Measurements from ENCODE around the gene MDFI.

The MDFI gene

GRCh38 chr6:41634657-41635056 lies 3.6 kb upstream of the MDFI start:
- DNase-seq (ENCODE audit: low read depth): no peak

DNA sequence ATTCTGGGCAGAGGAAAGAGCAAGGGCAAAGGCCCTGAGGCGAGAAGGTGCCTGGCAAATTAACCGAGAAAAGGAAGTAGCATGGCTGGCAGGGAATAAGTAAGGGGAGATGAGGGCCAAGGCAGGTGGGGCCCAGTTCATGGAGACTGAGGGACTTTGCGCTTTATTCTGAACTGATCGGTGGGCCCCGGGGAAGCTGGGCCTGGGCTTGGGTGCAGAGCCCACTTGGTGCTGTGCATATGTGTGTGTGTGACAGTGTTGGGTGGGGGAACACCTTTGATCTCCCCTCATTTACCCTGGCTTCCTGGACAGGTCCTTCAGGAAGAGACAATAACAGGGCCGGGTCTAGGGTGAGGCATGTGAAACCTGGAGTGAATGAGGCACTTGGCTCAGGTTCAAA lies 2.9 kb upstream of the MDFI start:
- DNase-seq (ENCODE audit: low read depth): no peak

- DNase-seq (ENCODE audit: low read depth): no peak
Measured at GRCh38 chr6:41636833-41637193, 1.5 kb upstream of the MDFI start.

GRCh38 chr6:41637194-41638001 lies 870 bp upstream of the MDFI start:
- DNase-seq (ENCODE audit: low read depth): no peak

DNA sequence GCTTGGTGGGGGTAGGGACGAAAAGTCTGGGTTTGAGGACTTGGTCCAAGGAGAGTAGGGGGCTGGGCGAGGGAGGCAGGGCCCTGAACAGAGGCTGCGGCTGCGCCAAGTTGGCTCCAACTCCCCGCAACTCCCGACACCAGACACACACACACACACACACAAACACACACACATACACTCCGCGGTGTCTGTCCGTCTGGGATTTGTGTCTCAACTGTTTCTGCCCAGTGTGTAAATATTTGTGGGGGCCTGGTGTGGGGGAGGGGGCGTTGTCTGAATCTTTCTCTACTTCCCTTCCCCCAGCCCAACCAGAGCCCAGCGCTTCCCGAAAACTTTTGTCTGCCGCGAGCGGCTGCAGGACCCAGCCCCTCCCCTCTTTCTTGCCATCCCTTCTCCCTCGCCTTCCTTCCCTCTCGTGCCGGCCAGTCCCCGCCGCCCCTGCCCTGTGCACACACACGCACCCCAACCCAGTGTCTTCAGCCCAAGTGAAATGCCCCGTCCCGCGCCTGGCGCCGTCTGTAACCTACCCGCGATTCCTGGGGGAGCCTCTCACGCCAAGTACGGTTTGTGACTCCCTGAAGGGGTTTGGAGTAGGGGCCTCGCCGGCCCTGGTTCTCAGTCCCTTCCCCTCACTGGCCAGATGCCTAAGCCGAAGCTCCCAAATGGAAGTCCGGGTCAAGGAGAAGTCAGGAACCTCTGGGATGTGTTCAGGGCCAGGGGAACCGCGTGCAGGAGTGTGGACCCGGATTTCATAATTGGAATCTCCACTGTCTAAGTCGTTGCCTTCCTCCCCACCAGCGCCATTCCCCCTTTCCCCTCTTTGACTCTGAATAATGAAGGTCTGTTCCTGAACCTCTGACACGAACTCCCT lies 904 bp downstream of the MDFI start:
- DNase-seq (ENCODE audit: low read depth): no peak

DNA sequence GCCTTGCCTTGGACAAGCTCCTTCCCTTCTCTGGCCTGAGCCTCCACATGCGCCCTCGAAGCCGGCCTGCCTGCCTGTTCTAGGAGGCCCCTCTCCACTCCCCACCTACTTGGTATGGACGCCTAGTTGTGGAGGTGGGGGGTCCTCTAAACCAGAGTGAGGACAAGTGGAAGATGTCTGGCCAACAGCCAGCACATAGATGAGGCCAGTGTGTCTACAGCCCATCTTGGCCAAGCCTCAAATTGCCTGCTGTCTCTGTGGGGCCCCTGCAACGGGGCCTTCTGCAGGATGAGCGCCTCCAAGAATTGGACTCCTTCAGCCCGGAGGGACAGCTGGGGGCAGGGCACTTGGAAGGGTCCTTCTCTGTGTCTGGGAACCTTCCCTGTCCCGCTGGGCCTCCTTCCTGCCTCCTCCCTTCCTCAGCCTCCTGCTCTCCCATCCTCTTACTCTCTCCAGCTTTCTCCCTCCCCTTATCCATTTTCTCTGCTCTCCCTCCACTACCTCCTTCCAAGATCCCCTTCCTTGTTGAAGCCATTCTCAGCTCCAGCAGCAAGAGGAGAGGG lies 1.6 kb downstream of the MDFI start:
- DNase-seq (ENCODE audit: low read depth): no peak

- DNase-seq (ENCODE audit: low read depth): no peak
Measured at GRCh38 chr6:41640426-41640825, 2.2 kb downstream of the MDFI start.

DNA sequence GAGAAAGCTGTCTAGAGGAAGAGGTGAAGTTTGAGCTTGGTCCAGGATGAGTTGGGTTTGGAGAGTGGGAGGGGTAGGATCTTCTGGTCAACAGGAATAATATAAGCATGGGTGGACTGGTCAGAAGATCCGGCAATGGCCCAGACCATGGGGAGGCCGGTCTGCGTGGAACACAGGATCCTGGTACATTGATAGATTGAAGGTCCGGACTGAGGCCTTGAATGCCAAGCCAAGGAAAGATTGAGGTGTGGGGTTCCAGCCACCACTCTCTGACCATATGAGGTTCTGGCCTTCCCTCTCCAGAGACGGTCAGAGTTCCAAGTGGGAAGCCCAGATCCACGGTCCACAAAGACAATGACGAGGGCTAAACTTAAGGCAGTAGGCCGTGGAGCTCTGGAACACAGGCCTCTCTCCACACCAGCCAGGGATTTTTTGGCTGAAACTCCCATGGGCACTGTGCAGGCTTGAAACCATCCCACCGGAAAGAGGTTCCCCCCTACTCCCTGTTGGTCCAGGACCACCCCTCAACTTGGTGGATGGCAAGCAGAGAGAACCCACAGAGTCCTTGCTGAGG lies 3.2 kb downstream of the MDFI start:
- DNase-seq (ENCODE audit: low read depth): no peak

GRCh38 chr6:41642090-41642959 lies 4.1 kb downstream of the MDFI start:
- no peak for DNase-seq (ENCODE audit: low read depth)

GRCh38 chr6:41642960-41643898 lies 5.0 kb downstream of the MDFI start:
- DNase-seq (ENCODE audit: low read depth): no peak

GRCh38 chr6:41643899-41644269 lies 5.6 kb downstream of the MDFI start:
- DNase-seq (ENCODE audit: low read depth): no peak

GRCh38 chr6:41644297-41644879 lies 6.1 kb downstream of the MDFI start:
- no peak for DNase-seq (ENCODE audit: low read depth)

- DNase-seq (ENCODE audit: low read depth): no peak
Measured at GRCh38 chr6:41645007-41645618, 6.8 kb downstream of the MDFI start.

DNA sequence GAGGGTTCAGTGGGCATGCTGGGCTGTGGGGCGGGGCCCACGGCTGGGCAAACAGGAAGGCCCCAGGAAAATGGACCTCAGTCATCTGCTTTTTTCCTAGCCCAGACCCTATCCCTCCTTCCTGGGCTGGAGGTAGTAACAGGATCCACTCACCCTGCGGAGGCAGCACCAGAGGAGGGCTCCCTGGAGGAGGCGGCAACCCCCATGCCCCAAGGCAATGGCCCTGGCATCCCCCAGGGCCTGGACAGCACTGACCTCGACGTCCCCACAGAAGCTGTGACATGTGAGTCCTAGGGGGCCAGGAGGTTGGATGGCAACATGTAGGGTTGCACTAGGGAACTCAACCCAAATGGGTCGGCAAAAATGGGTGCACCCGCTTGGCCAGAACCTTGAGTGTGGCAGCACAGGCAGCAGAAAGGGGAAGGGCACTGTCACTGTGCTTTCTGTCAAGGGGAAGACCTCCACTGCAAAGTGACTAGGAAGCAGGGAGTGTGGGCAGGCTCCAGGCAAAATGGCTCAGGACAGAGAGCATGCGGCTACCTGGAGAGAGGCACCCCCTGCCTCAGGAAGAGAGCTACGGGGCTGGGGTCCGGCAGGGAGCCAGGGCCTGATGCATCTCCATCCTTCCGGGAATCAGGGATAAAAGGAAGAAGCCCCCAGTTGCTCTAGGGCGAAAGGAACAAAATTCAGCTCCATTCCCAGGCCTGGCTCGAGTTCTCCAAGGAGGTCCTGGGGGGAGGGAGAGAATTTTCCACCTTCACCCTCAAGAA lies 7.9 kb downstream of the MDFI start:
- no peak for DNase-seq (ENCODE audit: low read depth)

GRCh38 chr6:41647061-41647511 lies 8.8 kb downstream of the MDFI start:
- no peak for DNase-seq (ENCODE audit: low read depth)

GRCh38 chr6:41648070-41648585 lies 9.9 kb downstream of the MDFI start:
- no peak for DNase-seq (ENCODE audit: low read depth)

GRCh38 chr6:41648921-41649320 lies 10.7 kb downstream of the MDFI start:
- no peak for DNase-seq (ENCODE audit: low read depth)

DNA sequence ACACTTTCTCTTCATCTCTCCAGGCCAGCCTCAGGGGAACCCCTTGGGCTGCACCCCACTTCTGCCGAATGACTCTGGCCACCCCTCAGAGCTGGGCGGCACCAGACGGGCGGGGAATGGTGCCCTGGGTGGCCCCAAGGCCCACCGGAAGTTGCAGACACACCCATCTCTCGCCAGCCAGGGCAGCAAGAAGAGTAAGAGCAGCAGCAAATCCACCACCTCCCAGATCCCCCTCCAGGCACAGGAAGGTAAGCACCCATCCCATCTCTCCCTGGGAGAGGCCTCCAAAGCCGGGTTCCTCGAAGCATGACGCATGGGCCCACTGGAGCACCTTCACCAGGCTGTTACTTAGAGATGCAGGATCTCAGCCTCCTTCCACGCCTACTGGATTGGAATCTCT lies 11.3 kb downstream of the MDFI start:
- DNase-seq (ENCODE audit: low read depth): no peak

- DNase-seq (ENCODE audit: low read depth): no peak
Measured at GRCh38 chr6:41650120-41650519, 11.9 kb downstream of the MDFI start.

Measured in activated T-cell treated with anti-CD3 and anti-CD28 coated beads for 48 hours (primary cell).